Breast epithelium (tissue), 4 donors: ENCODE results near the gene LRRFIP2. TPM values are rescaled to one million over a fixed set of nuclear protein-coding genes. Genes with fewer than 3 reads are reported as not detected.

Experiments
- DNase-seq, 2 donors: peaks; one replicate each; pipeline ENCODE4 v3.0.0-alpha.2; 2019; ENCODE audit warnings: low spot score in 2 of 2
- H3K27ac ChIP-seq, 2 donors: fragments of 200-600 bp; sonication (generic) in 1 of 2; one replicate each; pipeline ENCODE4 v1.5.1; 2016 to 2019; ENCODE audit warnings: mild to moderate bottlenecking in 1 of 2
- H3K27me3 ChIP-seq, 2 donors: fragments of 200-600 bp; sonication (generic) in 1 of 2; one replicate each; pipeline versions ENCODE4 v1.5.1 to v1.6.0; 2017 to 2019; ENCODE audit warnings: control low read depth in 1 of 2, mild to moderate bottlenecking in 1 of 2
- H3K36me3 ChIP-seq: fragments of 200-600 bp; one replicate; pipeline ENCODE4 v1.5.1; 2019
- H3K4me1 ChIP-seq, 2 donors: fragments of 200-600 bp; sonication (generic); one replicate each; pipeline ENCODE4 v1.5.1; 2016 to 2019; ENCODE audit warnings: control low read depth in 1 of 2
- H3K4me3 ChIP-seq, 3 donors: fragments of 200-600 bp; sonication (generic); 1 replicate in 2 of 3; 2 replicates in 1 of 3; pipeline ENCODE4 v1.5.1; 2016 to 2019; ENCODE audit warnings: mild to moderate bottlenecking in 3 of 3, moderate library complexity in 2 of 3
- H3K9me3 ChIP-seq, 2 donors: fragments of 200-600 bp; sonication (generic) in 1 of 2; one replicate each; pipeline ENCODE4 v1.5.1; 2016 to 2019; ENCODE audit warnings: control low read depth in 1 of 2
- CTCF ChIP-seq, 3 donors: fragments of 450-650 bp; IDR thresholded peaks; one replicate each; pipeline ENCODE4 v1.5.1; 2016 to 2017; ENCODE audit warnings: antibody characterized with exemption in 3 of 3, mild to moderate bottlenecking in 3 of 3, moderate library complexity in 3 of 3
- POLR2A ChIP-seq: fragments of 450-650 bp; IDR thresholded peaks from one replicate; pipeline ENCODE4 v1.6.1; 2016; ENCODE audit warnings: antibody characterized with exemption, mild to moderate bottlenecking, moderate library complexity
- POLR2AphosphoS5 ChIP-seq, 3 donors: sonication (generic); formaldehyde crosslinking; IDR thresholded peaks; one replicate each; pipeline ENCODE4 v1.6.1; 2017; ENCODE audit warnings: antibody characterized with exemption in 3 of 3
- intact Hi-C: fragments of 100-400 bp; cut with DNase I; formaldehyde crosslinking; loops from one replicate; pipeline ENCODE4 v1.15.1; 2023; ENCODE audit warnings: low total_unique reads
- total RNA-seq, 3 donors: library from RNA; depleted of rRNA; stranded (reverse); fragments of >200 nt; gene quantifications; one replicate each; pipeline ENCODE4 v1.1.0, GENCODE V29; 2016

The LRRFIP2 gene
- total RNA-seq, 3 donors from 2014 or later, result 50.2 to 65.9 (median 65.9) TPM

- H3K36me3 ChIP-seq, result no peaks in the 10 kb centered on the region
- no peak overlapping the region for H3K4me3 ChIP-seq
- H3K27ac ChIP-seq, result no peak overlapping the region
- H3K4me1 ChIP-seq, result no peaks in the 10 kb centered on the region
- intact Hi-C loops, result no loop called here
- DNase-seq, result no peak
- no peaks in the 10 kb centered on the region for H3K9me3 ChIP-seq
- TF ChIP-seq POLR2A, result no peak
- H3K27me3 ChIP-seq, result no peaks in the 10 kb centered on the region
These were observed 92.1 kb downstream of the LRRFIP2 start for GRCh38 chr3:37082317-37082716.

GRCh38 chr3:37075955-37076354 is 98.4 kb downstream of the LRRFIP2 start:
- Histone ChIP-seq H3K27ac (no peak overlapping the region), H3K27me3 (no peaks in the 10 kb centered on the region), H3K36me3 (no peaks in the 10 kb centered on the region), H3K4me3 (no peak overlapping the region), H3K4me1 (no peaks in the 10 kb centered on the region), H3K9me3 (no peaks in the 10 kb centered on the region)
- intact Hi-C loops, result no loop called here
- no peak for TF ChIP-seq POLR2A
- TF ChIP-seq CTCF (IDR thresholded peaks at IDR 0.05), result no peak
- no peak for DNase-seq

- Histone ChIP-seq H3K9me3 (no peaks in the 10 kb centered on the region), H3K4me3 (no peak overlapping the region), H3K4me1 (no peaks in the 10 kb centered on the region), H3K27me3 (no peaks in the 10 kb centered on the region), H3K36me3 (no peaks in the 10 kb centered on the region), H3K27ac (no peak overlapping the region)
- DNase-seq, result no peak
- intact Hi-C loops, result no loop called here
- no peak for TF ChIP-seq POLR2A
- TF ChIP-seq POLR2AphosphoS5 (IDR thresholded peaks at IDR 0.05), result no peak
- no peak for TF ChIP-seq CTCF (IDR thresholded peaks at IDR 0.05)
These were observed 100.2 kb downstream of the LRRFIP2 start for GRCh38 chr3:37074178-37074577.

- Histone ChIP-seq H3K4me3 (no peak overlapping the region), H3K36me3 (no peaks in the 10 kb centered on the region)
- no peak for TF ChIP-seq CTCF (IDR thresholded peaks at IDR 0.05)
These were observed 101.5 kb downstream of the LRRFIP2 start for GRCh38 chr3:37072892-37073291.

GRCh38 chr3:37071921-37072320 is 102.5 kb downstream of the LRRFIP2 start:
- DNase-seq, result no peak
- no peak overlapping the region for H3K27ac ChIP-seq

More at GRCh38 chr3:37072892-37073291, 101.5 kb downstream of the LRRFIP2 start:
- DNase-seq, result peak in 1 of 2 donors; percentile 69
- Histone ChIP-seq H3K27ac (no peak overlapping the region), H3K4me1 (no peaks in the 10 kb centered on the region), H3K9me3 (no peaks in the 10 kb centered on the region), H3K27me3 (no peaks in the 10 kb centered on the region)
- intact Hi-C loops, result no loop called here

More at GRCh38 chr3:37071921-37072320, 102.5 kb downstream of the LRRFIP2 start:
- Histone ChIP-seq H3K27me3 (no peaks in the 10 kb centered on the region), H3K4me3 (no peak overlapping the region), H3K36me3 (no peaks in the 10 kb centered on the region), H3K9me3 (no peaks in the 10 kb centered on the region), H3K4me1 (no peaks in the 10 kb centered on the region)
- intact Hi-C loops, result no loop called here
- no peak for TF ChIP-seq POLR2A
- TF ChIP-seq CTCF (IDR thresholded peaks at IDR 0.05), result no peak
- TF ChIP-seq POLR2AphosphoS5 (IDR thresholded peaks at IDR 0.05), result no peak
